HCT116 (cell line): Measurements from ENCODE around the gene GNB5. TPM values are rescaled to one million over a fixed set of nuclear protein-coding genes. Genes with fewer than 3 reads are reported as not detected.
A peak's percentile ranks its signal among the peaks of the same experiment; 100 is the strongest.

Experiments
- ATAC-seq: fragments of 200-7000 bp; cut with Tn5 transposase; 2 replicates; pipeline ENCODE4 v1.9.1; 2020; ENCODE audit warnings: mild to moderate bottlenecking, moderate library complexity
- BruUV-seq: library from RNA; stranded (reverse); fragments of 400-500 nt; replicated peaks from 2 replicates; lab custom pipeline; 2021; lab: Mats Ljungman, UMichigan
- CTCF ChIA-PET: fragments of 300-600 bp; sonication (Branson Sonifier 250); formaldehyde crosslinking; loops from one replicate; lab custom pipeline; 2021; ENCODE audit warnings: antibody characterized with exemption; lab: Charles Lee
- POLR2A ChIA-PET: fragments of 300-600, 350-600 bp; sonication (Branson Sonifier 250); formaldehyde crosslinking; loops from one replicate; lab custom pipeline; 2021; ENCODE audit warnings: antibody characterized with exemption; lab: Charles Lee
- RAD21 ChIA-PET, 2 experiments: fragments of 300-600 bp; sonication (Branson Sonifier 250); formaldehyde crosslinking; loops; one replicate each; lab custom pipeline; 2023; ENCODE audit warnings: low total read pairs in 2 of 2; ENCODE audit not compliant: uncharacterized antibody in 2 of 2, unreplicated experiment in 2 of 2, low non-redundant PET in 1 of 2; lab: Charles Lee
- DNase-seq: peaks from one replicate; pipeline ENCODE4 v3.0.0-alpha.2; 2010; ENCODE audit warnings: low read depth, low spot score
- H2AFZ ChIP-seq: fragments of 200-600 bp; shearing (Covaris generic), sonication (generic); 2 replicates; pipeline ENCODE4 v1.6.1; 2017; ENCODE audit warnings: low read depth, mixed run types, mixed read lengths, antibody characterized with exemption, low read length; ENCODE audit not compliant: poor library complexity, severe bottlenecking
- H3K27ac ChIP-seq: 2 replicates; pipeline ENCODE4 v1.5.1; 2012; ENCODE audit warnings: low read depth, low read length
- H3K27me3 ChIP-seq: fragments of 200-600 bp; sonication (generic); 2 replicates; pipeline ENCODE4 v1.6.1; 2016; ENCODE audit warnings: mixed run types, low read length, mixed read lengths; ENCODE audit not compliant: insufficient read depth
- H3K36me3 ChIP-seq, 2 experiments: fragments of 200-500 bp in 1 of 2; fragments of 200-600 bp in 1 of 2; sonication (Bioruptor generic) in 1 of 2; sonication (generic) in 1 of 2; 2 replicates each; pipeline versions ENCODE4 v1.5.1 to v1.6.1; 2014 to 2016; ENCODE audit warnings: low read length in 2 of 2, inconsistent platforms in 1 of 2, mixed read lengths in 1 of 2, mixed run types in 1 of 2; ENCODE audit not compliant: insufficient read depth in 2 of 2, control insufficient read depth in 1 of 2
- H3K4me1 ChIP-seq, 2 experiments: fragments of 200-600 bp in 1 of 2; sonication (generic) in 1 of 2; 2 replicates each; pipeline versions ENCODE4 v1.5.1 to v1.6.1; 2012 to 2017; ENCODE audit warnings: low read length in 2 of 2, inconsistent platforms in 1 of 2, mild to moderate bottlenecking in 1 of 2, mixed read lengths in 1 of 2, mixed run types in 1 of 2, moderate library complexity in 1 of 2; ENCODE audit not compliant: insufficient read depth in 2 of 2, control insufficient read depth in 1 of 2
- H3K4me2 ChIP-seq: fragments of 200-600 bp; sonication (generic); 2 replicates; pipeline ENCODE4 v1.6.1; 2017; ENCODE audit warnings: mixed run types, low read length, mixed read lengths
- H3K4me3 ChIP-seq, 2 experiments: fragments of 200-600 bp in 1 of 2; sonication (generic) in 1 of 2; replicated peaks in 1 of 2; 2 replicates each; pipeline ENCODE4 v1.5.1; 2011 to 2016; ENCODE audit warnings: low read length in 2 of 2, control low read depth in 1 of 2, low read depth in 1 of 2, mild to moderate bottlenecking in 1 of 2, mixed read lengths in 1 of 2, mixed run types in 1 of 2
- H3K79me2 ChIP-seq: fragments of 200-600 bp; sonication (generic); 2 replicates; pipeline ENCODE4 v1.6.1; 2017; ENCODE audit warnings: mild to moderate bottlenecking, mixed run types, low read length, moderate library complexity, mixed read lengths; ENCODE audit not compliant: insufficient read depth
- H3K9ac ChIP-seq: fragments of 200-600 bp; sonication (generic); 2 replicates; pipeline ENCODE4 v1.6.1; 2016; ENCODE audit warnings: low read length, mixed read lengths
- H3K9me2 ChIP-seq: fragments of 200-600 bp; sonication (generic), shearing (Covaris generic); 2 replicates; pipeline ENCODE4 v1.6.1; 2017; ENCODE audit warnings: mixed run types, mild to moderate bottlenecking, moderate library complexity; ENCODE audit not compliant: insufficient read depth
- H3K9me3 ChIP-seq, 2 experiments: fragments of 200-500 bp in 1 of 2; fragments of 200-600 bp in 1 of 2; sonication (Bioruptor generic) in 1 of 2; sonication (generic) in 1 of 2; 2 replicates each; pipeline ENCODE4 v1.6.1; 2014 to 2017; ENCODE audit warnings: low read length in 2 of 2, mixed read lengths in 2 of 2, inconsistent platforms in 1 of 2, low read depth in 1 of 2, mild to moderate bottlenecking in 1 of 2, mixed run types in 1 of 2, moderate library complexity in 1 of 2; ENCODE audit not compliant: control insufficient read depth in 1 of 2, insufficient read depth in 1 of 2
- H4K20me1 ChIP-seq: fragments of 200-600 bp; sonication (generic), shearing (Covaris generic); 2 replicates; pipeline ENCODE4 v1.6.1; 2017; ENCODE audit warnings: mixed run types, mild to moderate bottlenecking, moderate library complexity; ENCODE audit not compliant: insufficient read depth
- CBX3 ChIP-seq: IDR thresholded peaks from 2 replicates; pipeline ENCODE4 v1.6.1; 2012; ENCODE audit warnings: low read depth
- CTCF ChIP-seq, 3 experiments: fragments of 200-600 bp in 1 of 3; sonication (generic) in 1 of 3; IDR thresholded peaks in 2 of 3; conservative IDR thresholded peaks in 1 of 3; 2 replicates each; pipeline ENCODE4 v1.5.1; 2012 to 2017; ENCODE audit warnings: low read depth in 2 of 3, low read length in 2 of 3, antibody characterized with exemption in 1 of 3, borderline replicate concordance in 1 of 3, control low read depth in 1 of 3, mild to moderate bottlenecking in 1 of 3, mixed read lengths in 1 of 3, mixed run types in 1 of 3, moderate library complexity in 1 of 3; ENCODE audit not compliant: insufficient read depth in 1 of 3
- EGR1 ChIP-seq: IDR thresholded peaks from 2 replicates; pipeline ENCODE4 v1.6.1; 2012; ENCODE audit warnings: low read depth
- ELF1 ChIP-seq: IDR thresholded peaks from 2 replicates; pipeline ENCODE4 v1.6.1; 2012; ENCODE audit warnings: low read depth, borderline replicate concordance
- EZH2phosphoT487 ChIP-seq: fragments of 200-600 bp; IDR thresholded peaks from 2 replicates; pipeline ENCODE4 v1.6.1; 2018; ENCODE audit warnings: antibody characterized with exemption, borderline replicate concordance
- FOSL1 ChIP-seq: IDR thresholded peaks from 2 replicates; pipeline ENCODE4 v1.6.1; 2012; ENCODE audit warnings: low read depth
- POLR2A ChIP-seq: IDR thresholded peaks from 2 replicates; pipeline ENCODE4 v1.7.0; 2011; ENCODE audit warnings: borderline replicate concordance; ENCODE audit not compliant: insufficient read depth, insufficient read length; ENCODE audit errors: extremely low read depth
- RAD21 ChIP-seq: IDR thresholded peaks from 2 replicates; pipeline ENCODE4 v1.6.1; 2012; ENCODE audit warnings: low read depth, mild to moderate bottlenecking
- SIN3A ChIP-seq: IDR thresholded peaks from 2 replicates; pipeline ENCODE4 v1.6.1; 2012; ENCODE audit warnings: low read depth
- ZFX ChIP-seq: fragments of 450-650 bp; IDR thresholded peaks from 2 replicates; pipeline ENCODE4 v1.6.1; 2017
- intact Hi-C: fragments of 100-400 bp; cut with micrococcal nuclease; formaldehyde crosslinking; loops from 2 replicates; pipeline ENCODE4 v1.10.0; 2022
- total RNA-seq: library from RNA; stranded (reverse); gene quantifications from one replicate; pipeline ENCODE4 v1.2.1, GENCODE V29; 2021; ENCODE audit not compliant: unreplicated experiment

The GNB5 gene
- total RNA-seq, 1 experiment from 2014 or later, result 27.6 TPM

GRCh38 chr15:52140646-52141045 lies 50.5 kb downstream of the GNB5 start:
- TF ChIP-seq RAD21 (no peak), POLR2A (no peak), CBX3 (no peak), EGR1 (no peak), ELF1 (no peak)
- ATAC-seq (no peak), DNase-seq (no peak)
- Histone ChIP-seq H3K36me3 (no peaks in the 10 kb centered on the region), H3K9ac (no peak overlapping the region), H3K27ac (no peak overlapping the region), H3K79me2 (no peaks in the 10 kb centered on the region), H3K4me1 (peaks cover 0 to 13% of the 10 kb centered on the region in 2 experiments; a peak in 2 of 4 replicates), H3K27me3 (no peaks in the 10 kb centered on the region), H2AFZ (no peak overlapping the region), H3K9me3 (no peaks in the 10 kb centered on the region), H3K4me2 (no peak overlapping the region), H3K4me3 (no peak overlapping the region), H3K9me2 (no peaks in the 10 kb centered on the region), H4K20me1 (no peaks in the 10 kb centered on the region)
- ChIA-PET RAD21 (no interaction called here), CTCF (interaction anchor here (0.8 to 2.2 kb wide), 2 partner anchors 160 to 491 kb away, joined by 3 to 11 read pairs; no protein-coding TSS in a partner anchor), POLR2A (no interaction called here)
- intact Hi-C loops, result no loop called here
- BruUV-seq, result no TSS peak

- Histone ChIP-seq H3K9ac (no peak overlapping the region), H3K27me3 (no peaks in the 10 kb centered on the region), H3K9me3 (no peaks in the 10 kb centered on the region), H3K79me2 (no peaks in the 10 kb centered on the region), H3K9me2 (no peaks in the 10 kb centered on the region), H4K20me1 (no peaks in the 10 kb centered on the region), H3K4me2 (no peak overlapping the region), H3K27ac (no peak overlapping the region), H2AFZ (no peak overlapping the region), H3K36me3 (no peaks in the 10 kb centered on the region), H3K4me3 (no peak overlapping the region), H3K4me1 (peaks cover 0 to 12% of the 10 kb centered on the region in 2 experiments; a peak in 2 of 4 replicates)
- POLR2A ChIA-PET, result no interaction called here
- intact Hi-C loops, result loop anchor here (1.0 kb wide), 1 partner anchor 158 kb away; no protein-coding TSS in a partner anchor
- CTCF ChIA-PET, result interaction anchor here (0.6 to 2.2 kb wide), 4 partner anchors 15 to 490 kb away, joined by 3 to 11 read pairs (median 4); no protein-coding TSS in a partner anchor
- no TSS peak for BruUV-seq
- ATAC-seq, result peak; percentile 86
- TF ChIP-seq FOSL1, result no peak
- no peak for TF ChIP-seq POLR2A
- no peak for TF ChIP-seq EZH2phosphoT487
- TF ChIP-seq ZFX, result no peak
- peak; percentile 57 to 97 (median 88); a peak in 5 of 6 replicates for TF ChIP-seq CTCF (IDR thresholded peaks at IDR 0.05 in 2 of 3, conservative IDR thresholded peaks at IDR 0.05 in 1 of 3; ENCODE audit: borderline replicate concordance in 1 of 3, insufficient read depth in 1 of 3, low read depth in 2 of 3, low read length in 2 of 3)
- peak; percentile 78 for TF ChIP-seq RAD21
- TF ChIP-seq SIN3A, result no peak
- no peak for TF ChIP-seq ELF1
- no peak for TF ChIP-seq CBX3
- RAD21 ChIA-PET, result no interaction called here
- DNase-seq, result peak; percentile 48
Measured at GRCh38 chr15:52139599-52140462, 51.4 kb downstream of the GNB5 start.
